Astrocyte of the cerebellum (primary cell): Measurements from ENCODE around the gene HSPA14.

ENCODE experiments used
- DNase-seq: peaks from one replicate; pipeline ENCODE4 v3.0.0-alpha.2; 2011; ENCODE audit warnings: low read depth
- H3K4me3 ChIP-seq: 2 replicates; pipeline ENCODE4 v1.5.1; 2011; ENCODE audit warnings: mild to moderate bottlenecking, low read depth, low read length, moderate library complexity
- in situ Hi-C: cut with HindIII; loops from 2 replicates; pipeline ENCODE4 v1.10.0; 2017; ENCODE audit warnings: low sequenced_read_pairs
- TF ChIP-seq, protein P1 (sequence below): IDR thresholded peaks from 2 replicates; pipeline ENCODE4 v1.5.1; 2012; ENCODE audit warnings: low read length, low read depth, moderate library complexity, mild to moderate bottlenecking; ENCODE audit errors: missing control alignments

The HSPA14 gene, protein sequence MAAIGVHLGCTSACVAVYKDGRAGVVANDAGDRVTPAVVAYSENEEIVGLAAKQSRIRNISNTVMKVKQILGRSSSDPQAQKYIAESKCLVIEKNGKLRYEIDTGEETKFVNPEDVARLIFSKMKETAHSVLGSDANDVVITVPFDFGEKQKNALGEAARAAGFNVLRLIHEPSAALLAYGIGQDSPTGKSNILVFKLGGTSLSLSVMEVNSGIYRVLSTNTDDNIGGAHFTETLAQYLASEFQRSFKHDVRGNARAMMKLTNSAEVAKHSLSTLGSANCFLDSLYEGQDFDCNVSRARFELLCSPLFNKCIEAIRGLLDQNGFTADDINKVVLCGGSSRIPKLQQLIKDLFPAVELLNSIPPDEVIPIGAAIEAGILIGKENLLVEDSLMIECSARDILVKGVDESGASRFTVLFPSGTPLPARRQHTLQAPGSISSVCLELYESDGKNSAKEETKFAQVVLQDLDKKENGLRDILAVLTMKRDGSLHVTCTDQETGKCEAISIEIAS

GRCh38 chr10:14837757-14838581, at the start of gene HSPA14, which contains the start of the genes CDNF and MSANTD7:
TSS of gene HSPA14 (plus strand) at chr10:14838306. CDS start at chr10:14838403, 97 bp downstream.
TSS of gene CDNF (minus strand) at chr10:14838037. CDS start at chr10:14837946, 91 bp downstream.
TSS of gene MSANTD7 (plus strand) at chr10:14838306. CDS start at chr10:14842285, 3,979 bp downstream.
- TF ChIP-seq, protein P1, sequence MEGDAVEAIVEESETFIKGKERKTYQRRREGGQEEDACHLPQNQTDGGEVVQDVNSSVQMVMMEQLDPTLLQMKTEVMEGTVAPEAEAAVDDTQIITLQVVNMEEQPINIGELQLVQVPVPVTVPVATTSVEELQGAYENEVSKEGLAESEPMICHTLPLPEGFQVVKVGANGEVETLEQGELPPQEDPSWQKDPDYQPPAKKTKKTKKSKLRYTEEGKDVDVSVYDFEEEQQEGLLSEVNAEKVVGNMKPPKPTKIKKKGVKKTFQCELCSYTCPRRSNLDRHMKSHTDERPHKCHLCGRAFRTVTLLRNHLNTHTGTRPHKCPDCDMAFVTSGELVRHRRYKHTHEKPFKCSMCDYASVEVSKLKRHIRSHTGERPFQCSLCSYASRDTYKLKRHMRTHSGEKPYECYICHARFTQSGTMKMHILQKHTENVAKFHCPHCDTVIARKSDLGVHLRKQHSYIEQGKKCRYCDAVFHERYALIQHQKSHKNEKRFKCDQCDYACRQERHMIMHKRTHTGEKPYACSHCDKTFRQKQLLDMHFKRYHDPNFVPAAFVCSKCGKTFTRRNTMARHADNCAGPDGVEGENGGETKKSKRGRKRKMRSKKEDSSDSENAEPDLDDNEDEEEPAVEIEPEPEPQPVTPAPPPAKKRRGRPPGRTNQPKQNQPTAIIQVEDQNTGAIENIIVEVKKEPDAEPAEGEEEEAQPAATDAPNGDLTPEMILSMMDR: no peak
- in situ Hi-C loops: no loop called here
- H3K4me3 ChIP-seq: peak within 1 kb of the TSS; percentile 93
- peak; percentile 99 for DNase-seq

GRCh38 chr10:14798636-14799035, 39.5 kb upstream of the HSPA14 start:
- DNase-seq: no peak
- H3K4me3 ChIP-seq: no peak overlapping the region
- in situ Hi-C loops: no loop called here
- TF ChIP-seq, protein P1: no peak

DNA sequence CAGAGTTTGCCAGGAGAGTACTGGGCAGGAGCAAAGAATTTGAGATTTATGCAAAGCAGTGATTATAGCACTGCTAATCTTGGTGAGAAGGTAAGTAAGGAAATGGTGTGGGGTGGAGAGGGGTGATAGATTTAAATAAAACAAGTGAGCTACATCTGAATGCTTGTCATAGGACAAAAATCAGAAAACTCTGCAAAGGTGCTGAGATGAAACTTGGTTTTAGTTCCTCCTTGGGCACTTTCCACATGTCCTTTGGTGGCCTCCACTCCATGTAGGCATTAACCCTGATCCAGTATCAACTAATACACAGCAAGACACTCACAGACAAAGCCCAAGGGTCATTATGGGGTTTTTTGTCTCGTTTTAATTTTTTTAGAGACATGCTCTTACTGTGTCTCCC, 37.7 kb upstream of the HSPA14 start:
- TF ChIP-seq, protein P1: no peak
- no peak overlapping the region for H3K4me3 ChIP-seq
- in situ Hi-C loops: no loop called here
- DNase-seq: no peak

DNA sequence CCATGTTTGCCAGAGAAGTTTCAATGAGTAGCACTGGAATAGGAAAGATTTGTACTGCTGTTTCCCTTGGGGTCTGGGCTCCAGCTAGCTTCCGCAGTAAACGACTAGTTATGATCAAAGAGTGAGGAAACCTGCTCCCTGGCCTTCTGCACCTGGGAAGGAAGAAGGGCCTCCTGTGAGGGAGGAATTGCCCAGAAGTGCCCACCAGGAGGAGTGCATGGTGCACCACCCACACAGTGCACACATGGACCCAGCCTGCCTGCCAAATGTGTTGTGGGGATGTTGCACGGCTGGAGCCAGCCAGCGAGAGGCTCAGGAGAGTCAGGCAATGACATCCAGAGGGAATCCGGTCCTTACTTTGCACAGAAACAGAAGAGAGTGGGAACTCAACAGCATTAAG, 36.4 kb upstream of the HSPA14 start:
- H3K4me3 ChIP-seq: no peak overlapping the region
- TF ChIP-seq, protein P1: no peak
- in situ Hi-C loops: no loop called here
- DNase-seq: no peak

DNA sequence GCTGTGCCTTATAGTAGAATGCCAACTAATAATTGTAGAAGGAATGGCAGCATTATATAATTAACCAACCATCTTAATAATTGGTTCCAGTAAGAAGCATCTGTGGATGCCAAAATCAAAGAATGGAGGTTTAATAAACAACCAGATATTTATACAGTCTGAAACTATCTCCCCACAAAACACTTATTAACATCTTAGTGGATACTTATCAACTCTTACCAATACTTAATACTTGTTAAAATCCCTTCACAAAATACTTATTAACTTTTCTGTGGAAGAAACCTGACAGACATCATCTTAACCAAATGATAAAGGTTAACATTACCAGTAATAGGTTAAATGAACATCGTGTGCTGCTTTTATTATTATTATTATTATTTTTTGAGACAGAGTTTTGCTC, 34.3 kb upstream of the HSPA14 start:
- TF ChIP-seq, protein P1: no peak
- in situ Hi-C loops: no loop called here
- DNase-seq: no peak
- H3K4me3 ChIP-seq: no peak overlapping the region

DNA sequence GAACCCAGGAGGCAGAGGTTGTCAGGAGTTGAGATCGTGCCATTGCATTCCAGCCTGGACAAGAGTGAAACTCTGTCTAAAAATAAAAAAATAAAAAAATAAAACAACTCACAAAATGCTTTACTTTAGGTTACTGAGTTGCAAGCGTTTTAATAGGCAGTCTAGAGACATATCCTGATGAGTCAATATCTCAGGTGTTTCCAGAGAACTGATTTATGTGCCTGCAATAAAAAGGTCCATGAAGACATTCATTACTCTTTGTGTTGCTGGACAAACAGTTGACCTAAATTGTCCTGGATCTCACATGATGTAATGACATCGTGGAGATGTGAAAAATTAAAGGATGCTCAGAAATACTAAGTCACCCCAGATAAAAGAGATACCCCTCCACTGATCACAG, 31.8 kb upstream of the HSPA14 start:
- DNase-seq: no peak
- TF ChIP-seq, protein P1: no peak
- no peak overlapping the region for H3K4me3 ChIP-seq
- in situ Hi-C loops: no loop called here
